Stomach (tissue), 9 donors: ENCODE measurements around the gene CSRNP2. TPM values are rescaled to one million over a fixed set of nuclear protein-coding genes. Genes with fewer than 3 reads are reported as not detected.

Experiments
- DNase-seq, 2 donors: peaks; one replicate each; pipeline versions ENCODE4 v3.0.0 to v3.0.0-alpha.2; 2013 to 2019
- H3K27ac ChIP-seq, 5 donors: fragments of 200-600 bp in 4 of 5; sonication (generic) in 4 of 5; one replicate each; pipeline ENCODE4 v1.5.1; 2013 to 2019; ENCODE audit warnings: mild to moderate bottlenecking in 1 of 5, moderate library complexity in 1 of 5
- H3K27me3 ChIP-seq, 3 donors: fragments of 200-600 bp; sonication (generic); one replicate each; pipeline ENCODE4 v1.5.1; 2017 to 2019; ENCODE audit warnings: mixed run types in 1 of 3
- H3K36me3 ChIP-seq, 4 donors: fragments of 200-600 bp; sonication (generic); 1 replicate in 3 of 4; 2 replicates in 1 of 4; pipeline ENCODE4 v1.5.1; 2016 to 2019
- H3K4me1 ChIP-seq, 4 donors: fragments of 200-600 bp; sonication (generic); one replicate each; pipeline ENCODE4 v1.5.1; 2016 to 2019
- H3K4me3 ChIP-seq, 4 donors: fragments of 200-600 bp; sonication (generic) in 3 of 4; one replicate each; pipeline ENCODE4 v1.5.1; 2016 to 2019; ENCODE audit warnings: mild to moderate bottlenecking in 1 of 4
- H3K9me3 ChIP-seq, 4 donors: fragments of 200-600 bp; sonication (generic); one replicate each; pipeline ENCODE4 v1.5.1; 2016 to 2019
- CTCF ChIP-seq, 7 experiments: fragments of 450-650 bp in 4 of 7; fragments of 200-600 bp in 3 of 7; sonication (generic) in 3 of 7; IDR thresholded peaks; one replicate each; pipeline ENCODE4 v1.5.1; 2016 to 2019; ENCODE audit warnings: antibody characterized with exemption in 7 of 7, control low read depth in 2 of 7, mild to moderate bottlenecking in 1 of 7
- EP300 ChIP-seq: sonication (generic); formaldehyde crosslinking; IDR thresholded peaks from one replicate; pipeline ENCODE4 v1.6.1; 2017; ENCODE audit warnings: antibody characterized with exemption
- POLR2A ChIP-seq, 4 donors: fragments of 450-650 bp; IDR thresholded peaks; one replicate each; pipeline ENCODE4 v1.6.1; 2016; ENCODE audit warnings: antibody characterized with exemption in 4 of 4, control low read depth in 2 of 4, mild to moderate bottlenecking in 1 of 4, moderate library complexity in 1 of 4
- POLR2AphosphoS5 ChIP-seq, 3 donors: sonication (generic); formaldehyde crosslinking; IDR thresholded peaks; one replicate each; pipeline ENCODE4 v1.6.1; 2016; ENCODE audit warnings: antibody characterized with exemption in 3 of 3
- WGBS, 5 donors: extraction: QIAGEN DNeasy Blood & Tissue Kit in 3 of 5; methylation state at CpG; one replicate each; pipeline versions ENCODE4 v1.1.5 to v1.1.7; 2013 to 2018; 5-methylcytosine and 5-hydroxymethylcytosine counted together
- intact Hi-C: fragments of 100-400 bp; cut with DNase I; formaldehyde crosslinking; loops from one replicate; pipeline ENCODE4 v1.15.1; 2023; ENCODE audit warnings: low total_unique reads
- polyA plus RNA-seq, 3 donors: library from polyadenylated mRNA; stranded (reverse); fragments of 200-250 nt; gene quantifications; one replicate each; pipeline ENCODE4 v1.2.3, GENCODE V29; 2013
- total RNA-seq, 5 donors: library from RNA; depleted of rRNA; stranded (reverse); fragments of >200 nt; gene quantifications; one replicate each; pipeline versions ENCODE4 v1.1.0 to v1.2.3, GENCODE V29; 2014 to 2016
- donor health status: healthy with polysubstance abuse.
- donor health status: Bipolar disorder and iron deficiency.
- donor health status: healthy.

CSRNP2 gene
- total and polyA plus RNA-seq, 8 donors = 6.0 to 117 (median 15.2) TPM

GRCh38 chr12:51098611-51099010 is 15.2 kb upstream of the CSRNP2 start:
- Histone ChIP-seq H3K9me3 (no peaks in the 10 kb centered on the region), H3K27me3 (no peaks in the 10 kb centered on the region), H3K4me1 (no peaks in the 10 kb centered on the region), H3K27ac (no peak overlapping the region), H3K36me3 (peaks cover 63 to 100% (median 100%) of the 10 kb centered on the region in 4 donors), H3K4me3 (no peak overlapping the region)
- no peak for TF ChIP-seq POLR2AphosphoS5 (IDR thresholded peaks at IDR 0.05)
- TF ChIP-seq CTCF (IDR thresholded peaks at IDR 0.05) = no peak
- no peak for TF ChIP-seq EP300
- no peak for TF ChIP-seq POLR2A (IDR thresholded peaks at IDR 0.05)
- DNase-seq = no peak
- WGBS, 5 donors = 80 to 100% (median 97%) methylated on average over 1 of the region's 1 CpG
- intact Hi-C loops = no loop called here

GRCh38 chr12:51090705-51091229 is 7.4 kb upstream of the CSRNP2 start:
- Histone ChIP-seq H3K27me3 (no peaks in the 10 kb centered on the region), H3K9me3 (no peaks in the 10 kb centered on the region), H3K36me3 (peaks cover 19 to 55% (median 50%) of the 10 kb centered on the region in 4 donors), H3K4me3 (no peak overlapping the region), H3K4me1 (no peaks in the 10 kb centered on the region), H3K27ac (no peak overlapping the region)
- intact Hi-C loops = no loop called here
- TF ChIP-seq EP300 (no peak), POLR2AphosphoS5 (IDR thresholded peaks at IDR 0.05) (no peak), CTCF (IDR thresholded peaks at IDR 0.05) (no peak), POLR2A (IDR thresholded peaks at IDR 0.05) (no peak)
- DNase-seq = no peak
- WGBS, 5 donors = 92 to 98% (median 96%) methylated on average over 10 of the region's 10 CpGs

- Histone ChIP-seq H3K4me1 (peaks cover 4 to 6% (median 5%) of the 10 kb centered on the region in 4 donors), H3K27me3 (no peaks in the 10 kb centered on the region), H3K9me3 (no peaks in the 10 kb centered on the region), H3K4me3 (no peak overlapping the region), H3K36me3 (peaks cover 0 to 28% (median 22%) of the 10 kb centered on the region in 4 donors), H3K27ac (no peak overlapping the region)
- 80 to 91% (median 87%) methylated on average over 3 of the region's 3 CpGs for WGBS, 5 donors
- TF ChIP-seq POLR2AphosphoS5 (IDR thresholded peaks at IDR 0.05) (no peak), POLR2A (IDR thresholded peaks at IDR 0.05) (no peak), EP300 (no peak), CTCF (IDR thresholded peaks at IDR 0.05) (no peak)
- intact Hi-C loops = no loop called here
- no peak for DNase-seq
Measured at GRCh38 chr12:51087818-51088217, 4.4 kb upstream of the CSRNP2 start.

- Histone ChIP-seq H3K27me3 (no peaks in the 10 kb centered on the region), H3K36me3 (peaks cover 0 to 20% (median 13%) of the 10 kb centered on the region in 4 donors), H3K9me3 (no peaks in the 10 kb centered on the region), H3K27ac (no peak overlapping the region), H3K4me3 (no peak overlapping the region), H3K4me1 (peaks cover 10 to 14% (median 13%) of the 10 kb centered on the region in 4 donors)
- TF ChIP-seq EP300 (no peak), CTCF (IDR thresholded peaks at IDR 0.05) (no peak), POLR2A (IDR thresholded peaks at IDR 0.05) (no peak), POLR2AphosphoS5 (IDR thresholded peaks at IDR 0.05) (no peak)
- WGBS, 5 donors = 89 to 95% (median 93%) methylated on average over 10 of the region's 10 CpGs
- DNase-seq = no peak
- intact Hi-C loops = no loop called here
Measured at GRCh38 chr12:51086933-51087332, 3.5 kb upstream of the CSRNP2 start.
